Esophagus muscularis mucosa (tissue), 4 donors: ENCODE data around the gene FAM227B.

Experiments
- EP300 ChIP-seq: sonication (generic); formaldehyde crosslinking; IDR thresholded peaks from one replicate; pipeline ENCODE4 v1.6.1; 2017; ENCODE audit warnings: antibody characterized with exemption
- POLR2A ChIP-seq: fragments of 450-650 bp; IDR thresholded peaks from one replicate; pipeline ENCODE4 v1.6.1; 2017; ENCODE audit warnings: antibody characterized with exemption, moderate library complexity, mild to moderate bottlenecking, low read depth
- TF ChIP-seq, protein P1 (sequence below), 3 experiments: fragments of 200-600 bp in 2 of 3; fragments of 450-650 bp in 1 of 3; sonication (generic) in 2 of 3; IDR thresholded peaks; one replicate each; pipeline ENCODE4 v1.5.1; 2017 to 2019; ENCODE audit warnings: antibody characterized with exemption in 3 of 3, mild to moderate bottlenecking in 2 of 3, moderate library complexity in 1 of 3

DNA sequence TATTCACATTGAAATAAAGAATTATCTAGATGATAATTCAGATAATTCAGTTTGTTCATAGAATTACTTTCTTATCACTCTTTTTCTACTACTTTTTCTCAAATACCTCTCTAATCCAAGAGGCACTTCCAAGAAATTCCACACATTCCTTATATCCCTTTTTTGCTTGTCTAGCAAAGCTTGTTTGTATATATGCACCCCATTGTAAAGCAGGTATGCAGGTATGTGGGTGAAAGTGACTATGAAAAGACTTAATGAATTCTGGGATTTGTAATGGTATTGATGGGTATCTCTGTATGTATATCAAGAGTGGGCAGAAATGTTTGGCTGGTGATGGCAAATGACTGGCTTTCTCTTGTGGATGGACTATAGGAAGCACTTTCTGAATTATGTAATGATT lies 291.7 kb downstream of the FAM227B start:
- TF ChIP-seq POLR2A: no peak
- TF ChIP-seq, protein P1, sequence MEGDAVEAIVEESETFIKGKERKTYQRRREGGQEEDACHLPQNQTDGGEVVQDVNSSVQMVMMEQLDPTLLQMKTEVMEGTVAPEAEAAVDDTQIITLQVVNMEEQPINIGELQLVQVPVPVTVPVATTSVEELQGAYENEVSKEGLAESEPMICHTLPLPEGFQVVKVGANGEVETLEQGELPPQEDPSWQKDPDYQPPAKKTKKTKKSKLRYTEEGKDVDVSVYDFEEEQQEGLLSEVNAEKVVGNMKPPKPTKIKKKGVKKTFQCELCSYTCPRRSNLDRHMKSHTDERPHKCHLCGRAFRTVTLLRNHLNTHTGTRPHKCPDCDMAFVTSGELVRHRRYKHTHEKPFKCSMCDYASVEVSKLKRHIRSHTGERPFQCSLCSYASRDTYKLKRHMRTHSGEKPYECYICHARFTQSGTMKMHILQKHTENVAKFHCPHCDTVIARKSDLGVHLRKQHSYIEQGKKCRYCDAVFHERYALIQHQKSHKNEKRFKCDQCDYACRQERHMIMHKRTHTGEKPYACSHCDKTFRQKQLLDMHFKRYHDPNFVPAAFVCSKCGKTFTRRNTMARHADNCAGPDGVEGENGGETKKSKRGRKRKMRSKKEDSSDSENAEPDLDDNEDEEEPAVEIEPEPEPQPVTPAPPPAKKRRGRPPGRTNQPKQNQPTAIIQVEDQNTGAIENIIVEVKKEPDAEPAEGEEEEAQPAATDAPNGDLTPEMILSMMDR (IDR thresholded peaks at IDR 0.05): no peak
- TF ChIP-seq EP300: no peak
